Measurements from ENCODE around the gene ADAM12. TPM values are rescaled to one million over a fixed set of nuclear protein-coding genes. Genes with fewer than 3 reads are reported as not detected.

ADAM12 gene
- total and polyA plus RNA-seq, 9 of the 15 experiments (the other 6 are each of a cell fraction or from before 2014, with no cell fraction given) = not detected

GRCh38 chr10:125989791-125990190 lies 398.5 kb downstream of the ADAM12 start (continued):
- TF ChIP-seq FUS (optimal IDR thresholded peaks at IDR 0.05; ENCODE audit: low read depth, low read length) = no peak
- TF ChIP-seq CREM (IDR thresholded peaks at IDR 0.05; ENCODE audit: low read depth) = no peak
- TF ChIP-seq ZNF589 (CRISPR knock-in tag; IDR thresholded peaks at IDR 0.05; ENCODE audit: low read depth) = no peak
- no peak for TF ChIP-seq ETV5 (CRISPR knock-in tag; IDR thresholded peaks at IDR 0.05; ENCODE audit: low read depth)
- no peak for TF ChIP-seq NFXL1 (CRISPR knock-in tag; IDR thresholded peaks at IDR 0.05)
- no peak for TF ChIP-seq CCNT2 (IDR thresholded peaks at IDR 0.05; ENCODE audit: borderline replicate concordance, extremely low read depth, insufficient read length, low read depth, low read length)
- TF ChIP-seq NFATC3 (IDR thresholded peaks at IDR 0.05) = no peak

- Histone ChIP-seq H3K27me3 (ENCODE audit: control insufficient read depth in 2 of 2, insufficient read depth in 2 of 2, low read length in 2 of 2) (peaks cover 0 to 7% of the 10 kb centered on the region in 2 experiments; a peak in 2 of 5 replicates), H3K9ac (ENCODE audit: insufficient read depth in 1 of 2, low read depth in 2 of 2, low read length in 2 of 2) (no peak overlapping the region), H4K20me1 (replicated peaks; ENCODE audit: control insufficient read depth, insufficient read depth, low read length) (peaks cover 3% of the 10 kb centered on the region; the same call in 1 of the 2 replicates), H2AFZ (ENCODE audit: low read depth, low read length) (no peak overlapping the region), H3K9me1 (ENCODE audit: control insufficient read depth, insufficient read depth, low read length) (no peaks in the 10 kb centered on the region), H3K79me2 (ENCODE audit: control insufficient read depth, insufficient read depth, low read length) (no peaks in the 10 kb centered on the region), H3K36me3 (ENCODE audit: control insufficient read depth, insufficient read depth, low read length) (no peaks in the 10 kb centered on the region), H3K4me2 (ENCODE audit: insufficient read depth, low read length) (no peak overlapping the region), H3K9me3 (replicated peaks; ENCODE audit: control insufficient read depth, insufficient read depth, low read depth, low read length) (no peaks in the 10 kb centered on the region), H3K4me1 (replicated peaks in 1 of 2; ENCODE audit: control insufficient read depth in 2 of 2, insufficient read depth in 2 of 2, low read length in 2 of 2) (no peaks in the 10 kb centered on the region), H3K4me3 (no peak overlapping the region), H3K27ac (ENCODE audit: extremely low read depth, low read depth, low read length) (no peak overlapping the region)
- FAIRE-seq (no peak), DNase-seq (ENCODE audit: extremely low read depth in 1 of 4, low spot score in 3 of 4) (no peak), ATAC-seq (no peak)
- ChIA-PET POLR2A (no interaction called here), CTCF (ENCODE audit: low intra/inter-chr PET ratio) (no interaction called here)
- WGBS (ENCODE audit: insufficient coverage, low coverage, missing lambda C conversion rate) = 0% methylated on average over 4 of the region's 5 CpGs
- in situ Hi-C loops (cut with MboI) (loop anchor here (10.0 kb wide), 1 partner anchor 519 kb away; no protein-coding TSS in a partner anchor), intact Hi-C loops (cut with micrococcal nuclease) (loop anchor here (10.0 kb wide), 2 partner anchors 179 to 759 kb away; no protein-coding TSS in a partner anchor)
- no TSS peak for BruUV-seq (replicated peaks)
- TF ChIP-seq DIDO1 (tag; IDR thresholded peaks at IDR 0.05; ENCODE audit: low read depth) (no peak), ZNF354B (CRISPR knock-in tag; IDR thresholded peaks at IDR 0.05) (no peak), SRSF1 (IDR thresholded peaks at IDR 0.05; ENCODE audit: low read depth, low read length) (no peak), SMARCE1 (IDR thresholded peaks at IDR 0.05) (no peak), ZBTB34 (CRISPR knock-in tag; IDR thresholded peaks at IDR 0.05) (no peak), CLOCK (CRISPR knock-in tag; IDR thresholded peaks at IDR 0.05; ENCODE audit: borderline replicate concordance) (no peak), GATAD2B (IDR thresholded peaks at IDR 0.05; ENCODE audit: borderline replicate concordance) (no peak)
Measured at GRCh38 chr10:125985557-125986240, 402.6 kb downstream of the ADAM12 start.

Measured in K562 (cell line).